HG03108 (cell line): Measurements from ENCODE around the gene EPHB1.
"Not testable (repeated sequence)": the region's sequence is repeated elsewhere in the genome, so short reads cannot be mapped to it uniquely, and the experiment has no call there.

ENCODE experiments used
- ATAC-seq: cut with Tn5 transposase; IDR thresholded peaks from one replicate; pipeline ENCODE4 v1.9.1; 2021; ENCODE audit warnings: moderate library complexity; ENCODE audit not compliant: unreplicated experiment

Gene EPHB1

GRCh38 chr3:135034291-135034768, 239.3 kb downstream of the EPHB1 start:
- no peak for ATAC-seq

- no peak for ATAC-seq
Observed at GRCh38 chr3:135034891-135035440, 239.9 kb downstream of the EPHB1 start.

GRCh38 chr3:135038186-135038585, 243.1 kb downstream of the EPHB1 start:
- ATAC-seq = no peak

GRCh38 chr3:135039536-135039935, 244.5 kb downstream of the EPHB1 start:
- not testable (repeated sequence) for ATAC-seq

- ATAC-seq = no peak
Observed at GRCh38 chr3:135040321-135041240, 245.5 kb downstream of the EPHB1 start.

- ATAC-seq = no peak
Observed at GRCh38 chr3:135041601-135042000, 246.5 kb downstream of the EPHB1 start.

GRCh38 chr3:135047061-135047460, 252.0 kb downstream of the EPHB1 start:
- no peak for ATAC-seq

GRCh38 chr3:135050536-135050935, 255.5 kb downstream of the EPHB1 start:
- ATAC-seq = no peak

GRCh38 chr3:135051409-135051973, 256.4 kb downstream of the EPHB1 start:
- ATAC-seq = no peak

- ATAC-seq = no peak
Observed at GRCh38 chr3:135055449-135055848, 260.4 kb downstream of the EPHB1 start.

- ATAC-seq = no peak
Observed at GRCh38 chr3:135056084-135056730, 261.1 kb downstream of the EPHB1 start.

- ATAC-seq = no peak
Observed at GRCh38 chr3:135056733-135057310, 261.8 kb downstream of the EPHB1 start.

GRCh38 chr3:135057996-135058395, 262.9 kb downstream of the EPHB1 start:
- no peak for ATAC-seq

- ATAC-seq = no peak
Observed at GRCh38 chr3:135059580-135059979, 264.5 kb downstream of the EPHB1 start.

GRCh38 chr3:135066844-135067727, 272.0 kb downstream of the EPHB1 start:
- ATAC-seq = not testable (repeated sequence)

- ATAC-seq = no peak
Observed at GRCh38 chr3:135068011-135068410, 273.0 kb downstream of the EPHB1 start.

- ATAC-seq = no peak
Observed at GRCh38 chr3:135069406-135069805, 274.3 kb downstream of the EPHB1 start.

GRCh38 chr3:135071483-135071882, 276.4 kb downstream of the EPHB1 start:
- ATAC-seq = no peak

- no peak for ATAC-seq
Observed at GRCh38 chr3:135072431-135072830, 277.4 kb downstream of the EPHB1 start.

- no peak for ATAC-seq
Observed at GRCh38 chr3:135075157-135075556, 280.1 kb downstream of the EPHB1 start.
